Chondrocyte (in vitro differentiated cells): ENCODE measurements around the gene SLC25A48. TPM values are rescaled to one million over a fixed set of nuclear protein-coding genes. Genes with fewer than 3 reads are reported as not detected.

Experiments used
- DNase-seq: peaks from one replicate; pipeline ENCODE4 v3.0.0; 2021; ENCODE audit warnings: mixed read lengths, low spot score
- H3K27ac Mint-ChIP-seq: one replicate; pipeline ENCODE4 v1.8.0; 2021; ENCODE audit warnings: mild to moderate bottlenecking, moderate library complexity, mixed read lengths; ENCODE audit not compliant: unreplicated experiment
- H3K27me3 Mint-ChIP-seq: 2 replicates; pipeline ENCODE4 v1.8.0; 2021; ENCODE audit warnings: low read depth, mixed read lengths
- H3K36me3 Mint-ChIP-seq: 2 replicates; pipeline ENCODE4 v1.8.0; 2021; ENCODE audit warnings: low read depth, mixed read lengths
- H3K4me1 Mint-ChIP-seq: 2 replicates; pipeline ENCODE4 v1.8.0; 2021; ENCODE audit warnings: low read depth, mild to moderate bottlenecking, mixed read lengths
- H3K4me3 Mint-ChIP-seq: one replicate; pipeline ENCODE4 v1.8.0; 2021; ENCODE audit warnings: mild to moderate bottlenecking, moderate library complexity, mixed read lengths; ENCODE audit not compliant: unreplicated experiment
- H3K9me3 Mint-ChIP-seq: 2 replicates; pipeline ENCODE4 v1.8.0; 2021; ENCODE audit warnings: low read depth, mixed read lengths
- total RNA-seq: library from RNA; stranded (reverse); gene quantifications from 3 replicates; pipeline ENCODE4 v1.2.1, GENCODE V29; 2021
- TF ChIP-seq, protein P1 (sequence below): fragments of 200-600 bp; sonication (generic); IDR thresholded peaks from 2 replicates; pipeline ENCODE4 v1.5.0; 2021; ENCODE audit warnings: antibody characterized with exemption, mild to moderate bottlenecking, moderate library complexity

SLC25A48 gene
- total RNA-seq, 1 donor from 2014 or later, result not detected

DNA sequence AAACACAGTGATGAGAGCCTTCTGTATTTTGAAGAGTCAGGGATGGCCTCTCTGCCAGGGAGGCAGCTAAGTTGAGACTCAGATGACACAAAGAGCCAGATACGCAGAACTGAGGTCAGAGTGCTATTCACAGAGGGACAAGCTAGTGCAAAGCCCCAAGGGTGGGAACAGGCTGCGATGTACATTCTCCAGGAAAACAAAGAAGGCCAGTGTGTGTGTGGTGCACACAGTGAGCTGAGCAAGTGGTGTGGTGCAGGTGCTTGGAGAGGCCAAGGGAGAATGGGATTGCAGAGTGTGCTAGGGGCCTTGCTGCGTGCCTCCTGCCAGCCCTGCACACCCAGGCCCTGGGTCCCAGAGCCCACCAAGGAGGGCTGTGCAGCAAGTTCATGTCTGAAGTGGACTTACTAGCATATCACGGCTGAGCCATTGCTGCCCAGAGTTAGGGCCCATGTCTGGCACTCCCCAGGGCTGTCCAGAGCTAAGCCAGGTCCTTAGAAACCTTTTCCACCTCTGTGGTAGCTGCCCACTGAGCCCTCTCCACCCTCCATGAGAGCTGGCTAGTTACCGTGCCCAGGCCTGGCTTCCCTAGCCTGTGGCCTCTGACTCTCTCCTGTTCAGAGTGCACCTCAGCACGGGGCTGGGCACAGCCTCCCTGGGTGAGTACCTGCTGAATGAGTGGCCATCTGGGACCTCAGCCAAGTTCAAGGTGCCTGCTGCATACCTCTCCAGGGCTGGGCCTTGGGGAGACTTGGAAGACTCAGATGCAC lies 9.3 kb downstream of the SLC25A48 start:
- no peak for DNase-seq
- Mint-ChIP-seq H3K36me3 (no peaks in the 10 kb centered on the region), H3K4me3 (no peak overlapping the region), H3K4me1 (no peaks in the 10 kb centered on the region), H3K27me3 (peaks cover 51% of the 10 kb centered on the region), H3K27ac (no peak overlapping the region), H3K9me3 (no peaks in the 10 kb centered on the region)
- TF ChIP-seq, protein P1, sequence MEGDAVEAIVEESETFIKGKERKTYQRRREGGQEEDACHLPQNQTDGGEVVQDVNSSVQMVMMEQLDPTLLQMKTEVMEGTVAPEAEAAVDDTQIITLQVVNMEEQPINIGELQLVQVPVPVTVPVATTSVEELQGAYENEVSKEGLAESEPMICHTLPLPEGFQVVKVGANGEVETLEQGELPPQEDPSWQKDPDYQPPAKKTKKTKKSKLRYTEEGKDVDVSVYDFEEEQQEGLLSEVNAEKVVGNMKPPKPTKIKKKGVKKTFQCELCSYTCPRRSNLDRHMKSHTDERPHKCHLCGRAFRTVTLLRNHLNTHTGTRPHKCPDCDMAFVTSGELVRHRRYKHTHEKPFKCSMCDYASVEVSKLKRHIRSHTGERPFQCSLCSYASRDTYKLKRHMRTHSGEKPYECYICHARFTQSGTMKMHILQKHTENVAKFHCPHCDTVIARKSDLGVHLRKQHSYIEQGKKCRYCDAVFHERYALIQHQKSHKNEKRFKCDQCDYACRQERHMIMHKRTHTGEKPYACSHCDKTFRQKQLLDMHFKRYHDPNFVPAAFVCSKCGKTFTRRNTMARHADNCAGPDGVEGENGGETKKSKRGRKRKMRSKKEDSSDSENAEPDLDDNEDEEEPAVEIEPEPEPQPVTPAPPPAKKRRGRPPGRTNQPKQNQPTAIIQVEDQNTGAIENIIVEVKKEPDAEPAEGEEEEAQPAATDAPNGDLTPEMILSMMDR, result no peak

GRCh38 chr5:135846311-135846710 lies 11.8 kb downstream of the SLC25A48 start:
- DNase-seq, result no peak
- Mint-ChIP-seq H3K4me1 (no peaks in the 10 kb centered on the region), H3K27ac (no peak overlapping the region), H3K27me3 (peaks cover 37% of the 10 kb centered on the region), H3K36me3 (no peaks in the 10 kb centered on the region), H3K9me3 (no peaks in the 10 kb centered on the region), H3K4me3 (no peak overlapping the region)
- TF ChIP-seq, protein P1, result no peak

- no peaks in the 10 kb centered on the region for H3K36me3 Mint-ChIP-seq
- peaks cover 27% of the 10 kb centered on the region for H3K27me3 Mint-ChIP-seq
- TF ChIP-seq, protein P1, result no peak
- H3K9me3 Mint-ChIP-seq, result no peaks in the 10 kb centered on the region
- DNase-seq, result no peak
- H3K4me3 Mint-ChIP-seq, result no peak overlapping the region
- H3K27ac Mint-ChIP-seq, result no peak overlapping the region
- H3K4me1 Mint-ChIP-seq, result no peaks in the 10 kb centered on the region
These were observed 13.5 kb downstream of the SLC25A48 start for GRCh38 chr5:135847976-135848375.

- peaks cover 19% of the 10 kb centered on the region for H3K9me3 Mint-ChIP-seq
- TF ChIP-seq, protein P1, result no peak
- no peaks in the 10 kb centered on the region for H3K36me3 Mint-ChIP-seq
- no peaks in the 10 kb centered on the region for H3K4me1 Mint-ChIP-seq
- peaks cover 24% of the 10 kb centered on the region for H3K27me3 Mint-ChIP-seq
- H3K4me3 Mint-ChIP-seq, result no peak overlapping the region
- no peak for DNase-seq
- no peak overlapping the region for H3K27ac Mint-ChIP-seq
These were observed 15.8 kb downstream of the SLC25A48 start for GRCh38 chr5:135850231-135850630.

- Mint-ChIP-seq H3K27ac (no peak overlapping the region), H3K4me1 (no peaks in the 10 kb centered on the region), H3K27me3 (peaks cover 24% of the 10 kb centered on the region), H3K4me3 (no peak overlapping the region), H3K9me3 (peaks cover 19% of the 10 kb centered on the region), H3K36me3 (no peaks in the 10 kb centered on the region)
- DNase-seq, result no peak
- TF ChIP-seq, protein P1, result no peak
These were observed 16.2 kb downstream of the SLC25A48 start for GRCh38 chr5:135850671-135851070.
